ENCODE measurements around the gene BBS9. TPM values are rescaled to one million over a fixed set of nuclear protein-coding genes. Genes with fewer than 3 reads are reported as not detected.

The BBS9 gene
- total and polyA plus RNA-seq, 2 of the 4 experiments (the other 2 are of a cell fraction), result 7.9 to 9.5 TPM

DNA sequence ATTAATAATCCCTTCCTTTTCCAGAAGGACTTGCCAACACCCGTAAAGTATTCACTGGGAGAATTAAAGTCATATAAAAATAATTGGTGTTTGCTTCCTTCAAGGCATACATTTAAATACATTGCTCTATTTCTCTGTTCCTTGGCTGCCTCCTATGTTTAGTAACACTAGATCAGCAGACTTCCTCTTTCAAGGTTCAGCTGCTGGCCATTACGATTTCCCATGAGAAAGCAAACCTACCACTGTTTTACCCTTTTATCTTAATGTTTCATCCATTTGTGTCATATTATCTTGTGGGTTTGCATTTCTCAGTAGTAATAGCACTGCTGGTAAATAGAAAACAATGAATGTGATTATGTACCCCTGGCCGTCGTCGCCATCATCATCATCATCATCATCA is 462.1 kb downstream of the BBS9 start:
- H3K4me1 ChIP-seq (ENCODE audit: control insufficient read depth, insufficient read depth, low read length), result peaks cover 3% of the 10 kb centered on the region; the same call in 1 of the 2 replicates
- H2AK9ac ChIP-seq (replicated peaks; ENCODE audit: low read depth, low read length, poor library complexity), result no peak overlapping the region
- no TSS peak for BruUV-seq (replicated peaks)
- 0 out of 2 replicates have a peak overlapping the region, but pooled peaks have one; percentile 16 for H3K14ac ChIP-seq (replicated peaks; ENCODE audit: low read depth, low read length)
- in situ Hi-C loops (cut with MboI; ENCODE audit: low sequenced_read_pairs), result no loop called here
- H3K9me1 ChIP-seq (ENCODE audit: insufficient read depth, low read length), result no peaks in the 10 kb centered on the region
- no peak overlapping the region for H3K4me2 ChIP-seq (ENCODE audit: low read depth, low read length)
- WGBS, 2 experiments (ENCODE audit: extremely low coverage in 2 of 2, insufficient read length in 1 of 2), result no CpG with 5 or more reads among the region's 5 CpGs
- H3K4ac ChIP-seq (ENCODE audit: low read depth, low read length), result no peak overlapping the region
- no peaks in the 10 kb centered on the region for H3K27me3 ChIP-seq (ENCODE audit: control insufficient read depth, insufficient read depth, low read length)
- DNase-seq, result peak; percentile 25
- H4K8ac ChIP-seq (ENCODE audit: low read depth in 2 of 2, low read length in 2 of 2), result no peak overlapping the region
- no peaks in the 10 kb centered on the region for H3K9me3 ChIP-seq (ENCODE audit: control insufficient read depth, insufficient read depth, low read length)
- peak; percentile 15; the same call in 1 of the 2 replicates for ATAC-seq (ENCODE audit: low read depth)
- dilution Hi-C loops (cut with HindIII; ENCODE audit: low sequenced_read_pairs, unreplicated experiment), result no loop called here
- H3K79me1 ChIP-seq (ENCODE audit: low read depth in 1 of 2, low read length in 2 of 2), result no peaks in the 10 kb centered on the region
- H2BK5ac ChIP-seq (ENCODE audit: low read depth, low read length, poor library complexity, severe bottlenecking), result no peak overlapping the region
- H4K91ac ChIP-seq (ENCODE audit: insufficient read depth, low read depth, low read length), result no peak overlapping the region
- no peak overlapping the region for H3K56ac ChIP-seq (ENCODE audit: extremely low read depth, insufficient read depth, low read length)
- H2BK120ac ChIP-seq (ENCODE audit: low read depth, low read length), result no peak overlapping the region
- no peaks in the 10 kb centered on the region for H3K36me3 ChIP-seq (ENCODE audit: control insufficient read depth, insufficient read depth, low read length)
- no peak overlapping the region for H3K27ac ChIP-seq (ENCODE audit: insufficient read depth, low read length)
- H3K23ac ChIP-seq (ENCODE audit: low read depth, low read length), result no peak overlapping the region
- ChIA-PET CTCF (interaction anchor here (1.0 kb wide), 1 partner anchor 132 kb away, joined by 3 read pairs; no protein-coding TSS in a partner anchor), POLR2A (ENCODE audit: unreplicated experiment) (no interaction called here)
- no peak overlapping the region; the same call in 1 of the 2 replicates for H3K18ac ChIP-seq (ENCODE audit: low read depth, low read length)
- H3K9ac ChIP-seq (ENCODE audit: low read depth, low read length), result no peak overlapping the region
- no peaks in the 10 kb centered on the region for H4K20me1 ChIP-seq (ENCODE audit: insufficient read depth, low read length)
- 0 out of 3 replicates have a peak overlapping the region, but pooled peaks have one; percentile 16 for H2BK15ac ChIP-seq (ENCODE audit: low read depth, low read length)
- TF ChIP-seq CEBPB (IDR thresholded peaks at IDR 0.05; ENCODE audit: low read depth, low read length) (no peak), NFE2L2 (IDR thresholded peaks at IDR 0.05; ENCODE audit: low read depth, low read length) (no peak), POLR2A (IDR thresholded peaks at IDR 0.05; ENCODE audit: low read depth, low read length) (no peak), MXI1 (IDR thresholded peaks at IDR 0.05; ENCODE audit: borderline replicate concordance, low read depth, low read length) (no peak), RFX5 (IDR thresholded peaks at IDR 0.05; ENCODE audit: low read depth, low read length) (no peak), RCOR1 (IDR thresholded peaks at IDR 0.05; ENCODE audit: insufficient replicate concordance, low read length) (no peak), SMC3 (IDR thresholded peaks at IDR 0.05; ENCODE audit: low read depth, low read length) (no peak), RAD21 (IDR thresholded peaks at IDR 0.05; ENCODE audit: low read length) (no peak), CHD1 (IDR thresholded peaks at IDR 0.05; ENCODE audit: low read depth, low read length) (no peak)
- TF ChIP-seq, protein P1, sequence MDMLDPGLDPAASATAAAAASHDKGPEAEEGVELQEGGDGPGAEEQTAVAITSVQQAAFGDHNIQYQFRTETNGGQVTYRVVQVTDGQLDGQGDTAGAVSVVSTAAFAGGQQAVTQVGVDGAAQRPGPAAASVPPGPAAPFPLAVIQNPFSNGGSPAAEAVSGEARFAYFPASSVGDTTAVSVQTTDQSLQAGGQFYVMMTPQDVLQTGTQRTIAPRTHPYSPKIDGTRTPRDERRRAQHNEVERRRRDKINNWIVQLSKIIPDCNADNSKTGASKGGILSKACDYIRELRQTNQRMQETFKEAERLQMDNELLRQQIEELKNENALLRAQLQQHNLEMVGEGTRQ (IDR thresholded peaks at IDR 0.05; ENCODE audit: low read depth, low read length), result no peak
- peak overlapping the region; percentile 11; the same call in 1 of the 2 replicates for H2BK20ac ChIP-seq (ENCODE audit: low read depth, low read length)
- no peak overlapping the region for H3K4me3 ChIP-seq (ENCODE audit: insufficient read depth, low read depth, low read length)
- intact Hi-C loops (cut with micrococcal nuclease), result no loop called here
- H2AFZ ChIP-seq (replicated peaks; ENCODE audit: low read length, poor library complexity), result no peak overlapping the region
- H4K5ac ChIP-seq (ENCODE audit: low read depth, low read length), result no peak overlapping the region
- H2AK5ac ChIP-seq (ENCODE audit: low read depth, low read length), result no peak overlapping the region
